Spinal cord (tissue), 10 donors: Measurements from ENCODE around the gene SUCLG2. TPM values are rescaled to one million over a fixed set of nuclear protein-coding genes. Genes with fewer than 3 reads are reported as not detected.

Source experiments
- DNase-seq, 6 donors: peaks; one replicate each; pipeline versions ENCODE4 v3.0.0 to v3.0.0-alpha.2; 2013 to 2015; ENCODE audit warnings: low spot score in 6 of 6, low read depth in 4 of 6
- H3K27ac ChIP-seq: one replicate; pipeline ENCODE4 v1.5.1; 2013; ENCODE audit warnings: low read depth, low read length, control low read depth
- H3K27me3 ChIP-seq: one replicate; pipeline ENCODE4 v1.6.1; 2013; ENCODE audit warnings: low read length; ENCODE audit not compliant: control insufficient read depth, insufficient read depth
- H3K36me3 ChIP-seq: one replicate; pipeline ENCODE4 v1.6.1; 2013; ENCODE audit warnings: low read length; ENCODE audit not compliant: control insufficient read depth, insufficient read depth
- H3K4me1 ChIP-seq: one replicate; pipeline ENCODE4 v1.6.1; 2013; ENCODE audit warnings: low read length; ENCODE audit not compliant: control insufficient read depth, insufficient read depth
- H3K4me3 ChIP-seq: one replicate; pipeline ENCODE4 v1.5.1; 2013; ENCODE audit warnings: low read depth, low read length, control low read depth
- H3K9me3 ChIP-seq: one replicate; pipeline ENCODE4 v1.6.1; 2013; ENCODE audit warnings: low read length; ENCODE audit not compliant: control insufficient read depth, insufficient read depth
- WGBS: methylation state at CpG from one replicate; pipeline ENCODE4 v1.1.5; 2013; ENCODE audit warnings: missing lambda C conversion rate; ENCODE audit not compliant: insufficient coverage; 5-methylcytosine and 5-hydroxymethylcytosine counted together
- polyA plus RNA-seq, 2 donors: library from polyadenylated mRNA; unstranded; fragments of 120-200 nt; gene quantifications; one replicate each; pipeline ENCODE4 v1.2.1, GENCODE V29; 2013; ENCODE audit not compliant: insufficient read length in 2 of 2
- total RNA-seq, 2 donors: library from RNA; depleted of rRNA in 1 of 2; stranded (reverse); fragments of 120-200 nt in 1 of 2; fragments of >200 nt in 1 of 2; gene quantifications; one replicate each; pipeline versions ENCODE4 v1.2.3 to v1.2.4, GENCODE V29; 2013 to 2014
- donor health status: healthy.

The SUCLG2 gene
- total and polyA plus RNA-seq, 4 donors: 23.4 to 39.2 (median 26.8) TPM

DNA sequence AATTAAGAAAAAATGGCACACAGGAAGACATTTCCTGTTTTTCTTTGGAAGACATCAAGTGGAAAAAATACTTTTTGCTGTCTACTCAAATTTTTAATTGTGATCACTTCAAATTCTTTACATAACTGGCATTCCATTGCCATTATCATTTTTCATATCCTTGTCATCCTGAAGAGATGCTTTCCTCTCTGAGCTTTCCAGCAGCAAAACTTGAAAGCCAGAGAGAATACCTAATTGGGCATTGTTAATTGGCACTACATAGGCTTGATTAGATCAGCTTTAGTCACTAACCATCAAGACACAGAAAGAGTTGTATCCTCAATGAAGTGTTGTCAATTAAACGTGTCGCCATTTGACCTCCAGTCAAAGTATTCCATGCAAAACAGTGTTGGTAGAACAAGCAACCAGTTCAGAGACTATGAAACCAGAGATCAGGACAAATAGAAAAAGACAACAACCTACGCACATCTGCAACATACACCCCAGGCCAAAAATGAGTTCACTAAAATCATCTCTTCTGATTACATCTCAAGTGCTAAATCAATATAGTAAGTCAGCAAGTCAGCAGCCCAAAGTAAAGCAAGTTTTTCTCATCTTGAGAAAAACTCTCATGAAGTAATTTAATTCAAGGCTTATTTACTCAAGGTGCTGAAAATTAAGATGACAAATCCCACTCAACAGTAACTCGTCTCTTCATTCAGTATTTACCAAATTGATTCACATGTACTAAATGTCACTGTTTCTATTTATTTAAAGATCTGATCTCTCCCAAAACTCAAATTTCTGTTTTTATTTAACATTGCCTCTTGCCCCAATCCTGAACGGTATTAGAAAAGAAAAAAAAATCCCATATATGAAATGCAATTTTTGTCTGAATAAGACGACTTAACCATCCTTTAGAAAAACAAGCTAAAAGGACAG lies 123.0 kb downstream of the SUCLG2 start:
- no peak for DNase-seq
- Histone ChIP-seq H3K4me3 (no peak overlapping the region), H3K27me3 (no peaks in the 10 kb centered on the region), H3K4me1 (no peaks in the 10 kb centered on the region), H3K9me3 (no peaks in the 10 kb centered on the region), H3K27ac (no peak overlapping the region), H3K36me3 (no peaks in the 10 kb centered on the region)
- WGBS: 32% methylated on average over 2 of the region's 6 CpGs

GRCh38 chr3:67529915-67530314 lies 124.5 kb downstream of the SUCLG2 start:
- Histone ChIP-seq H3K4me1 (no peaks in the 10 kb centered on the region), H3K27ac (no peak overlapping the region), H3K36me3 (no peaks in the 10 kb centered on the region), H3K9me3 (no peaks in the 10 kb centered on the region), H3K27me3 (no peaks in the 10 kb centered on the region), H3K4me3 (no peak overlapping the region)
- no CpG with 5 or more reads among the region's 1 CpG for WGBS
- no peak for DNase-seq

GRCh38 chr3:67529337-67529736 lies 125.1 kb downstream of the SUCLG2 start:
- H3K27ac ChIP-seq: no peak overlapping the region
- WGBS: no CpG with 5 or more reads among the region's 1 CpG
- H3K4me3 ChIP-seq: no peak overlapping the region
- no peaks in the 10 kb centered on the region for H3K9me3 ChIP-seq
- H3K4me1 ChIP-seq: no peaks in the 10 kb centered on the region
- H3K27me3 ChIP-seq: no peaks in the 10 kb centered on the region
- DNase-seq: no peak
- no peaks in the 10 kb centered on the region for H3K36me3 ChIP-seq

GRCh38 chr3:67526246-67526645 lies 128.2 kb downstream of the SUCLG2 start:
- no peak for DNase-seq
- H3K27me3 ChIP-seq: no peaks in the 10 kb centered on the region
- no peaks in the 10 kb centered on the region for H3K36me3 ChIP-seq
- 100% methylated on average over 1 of the region's 2 CpGs for WGBS
- no peak overlapping the region for H3K4me3 ChIP-seq
- no peak overlapping the region for H3K27ac ChIP-seq
- no peaks in the 10 kb centered on the region for H3K9me3 ChIP-seq
- no peaks in the 10 kb centered on the region for H3K4me1 ChIP-seq

- no CpG with 5 or more reads among the region's 6 CpGs for WGBS
- H3K27me3 ChIP-seq: no peaks in the 10 kb centered on the region
- no peaks in the 10 kb centered on the region for H3K4me1 ChIP-seq
- H3K36me3 ChIP-seq: no peaks in the 10 kb centered on the region
- no peak overlapping the region for H3K27ac ChIP-seq
- H3K9me3 ChIP-seq: no peaks in the 10 kb centered on the region
- no peak overlapping the region for H3K4me3 ChIP-seq
- DNase-seq: no peak
These were observed 130.4 kb downstream of the SUCLG2 start for GRCh38 chr3:67524046-67524445.

- no peak for DNase-seq
- H3K27me3 ChIP-seq: no peaks in the 10 kb centered on the region
- H3K27ac ChIP-seq: no peak overlapping the region
- no peaks in the 10 kb centered on the region for H3K4me1 ChIP-seq
- H3K9me3 ChIP-seq: no peaks in the 10 kb centered on the region
- H3K4me3 ChIP-seq: no peak overlapping the region
- 91% methylated on average over 4 of the region's 4 CpGs for WGBS
- no peaks in the 10 kb centered on the region for H3K36me3 ChIP-seq
These were observed 132.3 kb downstream of the SUCLG2 start for GRCh38 chr3:67522081-67522480.

DNA sequence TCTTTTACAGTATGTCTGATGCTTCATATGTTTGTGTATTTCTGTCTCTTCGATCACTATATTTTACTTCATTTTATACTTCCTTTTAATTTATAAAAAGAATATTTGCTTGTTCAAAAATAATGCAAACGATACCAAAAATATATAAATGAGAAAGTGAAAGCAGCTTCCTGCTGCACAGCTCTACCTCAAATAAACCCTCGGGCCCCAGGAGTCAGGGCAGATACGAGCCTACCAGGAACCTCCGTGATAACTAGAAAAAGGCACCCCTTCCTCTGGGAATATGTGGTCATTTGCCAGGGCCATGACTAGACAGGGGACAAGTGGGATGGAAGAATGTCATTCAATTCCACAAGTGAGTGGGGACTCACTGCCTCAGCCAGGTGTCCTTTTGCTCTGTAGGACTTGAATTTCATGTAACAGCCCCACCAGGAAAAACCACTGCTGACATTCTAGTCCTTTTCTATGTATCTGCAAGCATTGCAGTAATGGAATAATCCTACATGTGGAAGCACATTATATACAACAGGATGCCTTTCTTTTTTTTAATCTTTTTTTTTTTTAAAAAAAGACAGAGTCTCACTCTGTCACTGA lies 133.3 kb downstream of the SUCLG2 start:
- WGBS: no CpG with 5 or more reads among the region's 5 CpGs
- Histone ChIP-seq H3K36me3 (no peaks in the 10 kb centered on the region), H3K4me1 (no peaks in the 10 kb centered on the region), H3K27me3 (no peaks in the 10 kb centered on the region), H3K4me3 (no peak overlapping the region), H3K27ac (no peak overlapping the region), H3K9me3 (no peaks in the 10 kb centered on the region)
- DNase-seq: no peak

- no CpG with 5 or more reads among the region's 4 CpGs for WGBS
- Histone ChIP-seq H3K4me1 (no peaks in the 10 kb centered on the region), H3K27ac (no peak overlapping the region), H3K9me3 (no peaks in the 10 kb centered on the region), H3K27me3 (no peaks in the 10 kb centered on the region), H3K4me3 (no peak overlapping the region), H3K36me3 (peaks cover 2% of the 10 kb centered on the region)
- DNase-seq: peak in 2 of 6 donors; percentile 58 to 83
These were observed 136.2 kb downstream of the SUCLG2 start for GRCh38 chr3:67518236-67518635.

DNA sequence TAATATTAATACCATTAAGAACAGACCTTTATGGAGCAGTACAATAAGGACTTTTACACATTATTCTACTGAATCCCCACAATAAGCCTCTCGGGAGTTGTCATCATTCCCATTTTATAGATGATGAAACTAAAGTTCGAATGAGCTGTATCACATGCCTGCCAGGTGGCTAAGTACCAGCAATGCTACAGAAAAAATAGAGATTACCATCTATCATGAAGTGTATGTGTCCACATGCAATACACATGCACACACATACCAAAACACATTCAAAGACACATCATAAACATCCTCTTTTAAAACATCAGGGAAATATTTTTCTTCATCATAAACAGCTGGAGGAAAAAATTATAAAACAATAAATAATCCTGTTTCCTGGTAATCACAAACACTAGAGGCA lies 136.6 kb downstream of the SUCLG2 start:
- peaks cover 2% of the 10 kb centered on the region for H3K36me3 ChIP-seq
- H3K27ac ChIP-seq: no peak overlapping the region
- no peaks in the 10 kb centered on the region for H3K27me3 ChIP-seq
- no peaks in the 10 kb centered on the region for H3K4me1 ChIP-seq
- DNase-seq: peak in 2 of 6 donors; percentile 13 to 31
- WGBS: no CpG with 5 or more reads among the region's 2 CpGs
- no peaks in the 10 kb centered on the region for H3K9me3 ChIP-seq
- no peak overlapping the region for H3K4me3 ChIP-seq

GRCh38 chr3:67516496-67516895 lies 137.9 kb downstream of the SUCLG2 start:
- H3K27ac ChIP-seq: no peak overlapping the region
- H3K4me3 ChIP-seq: no peak overlapping the region
- no peak for DNase-seq
- peaks cover 2% of the 10 kb centered on the region for H3K36me3 ChIP-seq
- 89% methylated on average over 2 of the region's 2 CpGs for WGBS
- H3K9me3 ChIP-seq: no peaks in the 10 kb centered on the region
- no peaks in the 10 kb centered on the region for H3K27me3 ChIP-seq
- no peaks in the 10 kb centered on the region for H3K4me1 ChIP-seq
